Stomach smooth muscle (tissue), 2 donors: Measurements from ENCODE around the gene SCUBE1.

Experiments
- H3K27ac ChIP-seq: one replicate; pipeline ENCODE4 v1.7.0; 2013; ENCODE audit warnings: mild to moderate bottlenecking, low read length, inconsistent platforms
- H3K27me3 ChIP-seq, 2 donors: one replicate each; pipeline ENCODE4 v1.7.0; 2013; ENCODE audit warnings: low read length in 2 of 2; ENCODE audit not compliant: insufficient read depth in 2 of 2, control insufficient read depth in 1 of 2
- H3K36me3 ChIP-seq, 2 donors: one replicate each; pipeline ENCODE4 v1.7.0; 2013; ENCODE audit warnings: low read length in 2 of 2; ENCODE audit not compliant: control insufficient read depth in 2 of 2, insufficient read depth in 2 of 2
- H3K4me1 ChIP-seq: one replicate; pipeline ENCODE4 v1.7.0; 2013; ENCODE audit warnings: low read length; ENCODE audit not compliant: control insufficient read depth, insufficient read depth
- H3K4me3 ChIP-seq, 2 donors: one replicate each; pipeline ENCODE4 v1.7.0; 2013; ENCODE audit warnings: low read length in 2 of 2
- H3K9ac ChIP-seq, 2 donors: one replicate each; pipeline ENCODE4 v1.7.0; 2013; ENCODE audit warnings: low read length in 2 of 2, mild to moderate bottlenecking in 1 of 2
- H3K9me3 ChIP-seq, 2 donors: one replicate each; pipeline ENCODE4 v1.7.0; 2013; ENCODE audit warnings: low read length in 2 of 2; ENCODE audit not compliant: control insufficient read depth in 2 of 2
- donor health status: healthy.
- donor health status: Pancreatic carcinoma.

SCUBE1 gene

DNA sequence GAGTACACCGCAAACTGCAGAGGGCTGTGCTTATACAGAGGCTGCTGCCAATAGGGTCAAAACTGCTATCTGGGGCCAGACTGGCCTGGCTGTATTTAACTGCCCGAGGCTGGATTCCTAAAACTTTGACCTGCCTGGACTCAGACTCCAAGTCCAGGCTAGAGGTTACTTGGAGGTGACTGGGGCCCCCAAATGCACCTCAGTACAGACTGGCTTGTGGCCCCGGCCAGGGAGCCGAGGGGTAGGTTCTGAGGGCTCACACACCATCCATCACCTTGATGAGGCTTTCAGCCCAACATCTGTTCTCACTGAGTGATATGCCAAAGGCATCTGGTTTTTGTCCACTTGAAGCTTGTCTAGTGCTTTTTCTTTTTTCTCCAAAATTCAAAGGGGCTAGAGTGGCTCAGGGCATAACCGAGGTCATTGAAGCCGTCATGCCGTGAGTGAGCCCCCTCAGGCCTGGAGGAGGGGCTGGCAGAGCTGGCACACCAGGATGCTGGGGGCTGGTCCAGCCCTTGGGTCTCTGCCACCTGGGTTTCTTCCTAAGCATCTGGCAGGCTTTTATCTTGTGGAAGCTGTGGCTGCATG lies 103.9 kb downstream of the SCUBE1 start:
- H3K4me1 ChIP-seq = peaks cover 33% of the 10 kb centered on the region
- no peak overlapping the region for H3K27ac ChIP-seq
- no peaks in the 10 kb centered on the region for H3K9me3 ChIP-seq
- no peak overlapping the region for H3K4me3 ChIP-seq
- no peaks in the 10 kb centered on the region for H3K36me3 ChIP-seq
- H3K9ac ChIP-seq = no peak overlapping the region
- H3K27me3 ChIP-seq = no peaks in the 10 kb centered on the region

DNA sequence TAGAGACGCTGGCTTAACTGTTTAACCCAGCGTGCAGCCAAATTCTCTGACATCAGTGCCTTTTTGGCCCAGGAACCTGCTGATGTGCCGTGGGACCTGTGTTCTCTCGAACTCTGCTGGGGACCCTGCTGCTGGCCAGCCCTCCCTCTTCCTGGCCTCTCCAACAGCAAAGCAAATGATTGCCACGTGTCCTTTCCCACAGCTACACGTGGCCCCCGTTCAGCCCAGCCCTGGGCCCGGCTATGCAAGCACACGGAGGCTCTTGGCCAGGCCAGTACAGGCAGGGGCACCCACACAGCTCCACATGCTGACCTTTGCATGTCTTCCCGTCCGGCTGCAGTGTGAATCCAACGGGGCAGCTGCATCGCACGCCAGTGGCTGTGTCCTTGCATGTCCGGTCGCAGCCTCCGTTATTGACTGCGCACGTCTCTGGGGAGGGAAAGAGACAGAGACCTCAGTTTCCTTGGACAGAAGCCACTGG lies 104.6 kb downstream of the SCUBE1 start:
- Histone ChIP-seq H3K9ac (no peak overlapping the region), H3K4me3 (no peak overlapping the region), H3K4me1 (peaks cover 33% of the 10 kb centered on the region), H3K36me3 (no peaks in the 10 kb centered on the region), H3K27me3 (no peaks in the 10 kb centered on the region), H3K9me3 (no peaks in the 10 kb centered on the region), H3K27ac (no peak overlapping the region)

DNA sequence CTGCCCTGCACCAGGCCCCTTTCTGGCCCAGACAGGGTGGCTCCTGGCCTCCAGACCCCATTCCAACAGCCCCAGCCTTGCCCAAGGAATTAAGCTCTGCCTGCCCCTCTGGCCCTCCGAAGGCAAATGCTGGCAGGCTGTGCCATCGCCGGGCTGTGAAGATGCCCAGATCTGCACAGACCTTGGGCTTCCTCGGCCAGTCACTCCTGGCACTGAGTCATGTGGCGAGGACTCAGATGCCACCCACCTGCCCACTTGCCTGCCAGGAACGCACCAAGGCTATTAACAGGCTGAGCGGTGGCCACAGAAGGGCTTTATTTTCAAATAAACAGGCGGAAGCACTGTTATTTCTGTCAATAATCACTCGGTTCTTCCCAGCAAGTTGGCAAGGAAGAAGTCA lies 105.9 kb downstream of the SCUBE1 start:
- no peak overlapping the region for H3K9ac ChIP-seq
- no peaks in the 10 kb centered on the region for H3K9me3 ChIP-seq
- H3K4me1 ChIP-seq = peaks cover 33% of the 10 kb centered on the region
- H3K36me3 ChIP-seq = no peaks in the 10 kb centered on the region
- no peak overlapping the region for H3K27ac ChIP-seq
- H3K4me3 ChIP-seq = no peak overlapping the region
- no peaks in the 10 kb centered on the region for H3K27me3 ChIP-seq

DNA sequence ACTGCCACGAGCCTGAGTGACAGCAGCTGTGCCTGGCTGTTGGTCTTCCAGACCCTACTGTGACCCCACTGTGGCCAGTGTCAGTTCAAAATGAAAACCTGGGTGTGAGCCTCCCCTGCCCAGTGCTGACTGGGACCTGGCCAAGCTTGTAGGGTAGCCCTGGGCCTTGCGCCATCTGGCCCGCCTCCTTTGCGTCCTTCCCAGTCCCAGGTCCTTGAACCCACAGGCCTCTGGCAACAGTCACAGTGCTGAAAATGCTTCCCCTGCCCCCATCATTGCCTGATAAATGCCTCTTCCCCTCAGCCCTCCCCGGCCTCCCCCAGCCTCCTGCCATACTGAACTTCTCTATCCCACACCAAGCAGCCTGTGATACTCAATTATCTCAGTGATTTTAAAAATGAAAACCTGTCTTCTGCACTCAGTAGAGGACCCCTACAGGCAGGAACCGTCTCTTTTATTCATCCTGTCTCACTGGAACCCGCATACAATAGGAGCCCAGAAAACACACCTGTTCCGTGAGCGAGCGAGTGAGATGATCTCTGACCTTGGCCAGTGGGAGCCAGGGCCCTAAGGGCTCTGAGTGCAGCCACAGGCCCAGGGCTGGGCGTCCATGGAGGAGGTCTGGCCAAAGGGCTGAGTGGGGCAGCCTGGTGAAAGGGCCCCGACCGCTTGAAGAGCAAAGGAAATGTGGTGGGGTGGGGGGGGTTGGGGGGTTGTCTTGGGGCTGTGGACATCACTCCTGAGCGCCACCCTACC lies 106.6 kb downstream of the SCUBE1 start:
- Histone ChIP-seq H3K4me1 (peaks cover 33% of the 10 kb centered on the region), H3K4me3 (no peak overlapping the region), H3K9me3 (no peaks in the 10 kb centered on the region), H3K36me3 (no peaks in the 10 kb centered on the region), H3K27me3 (no peaks in the 10 kb centered on the region), H3K27ac (no peak overlapping the region), H3K9ac (no peak overlapping the region)

DNA sequence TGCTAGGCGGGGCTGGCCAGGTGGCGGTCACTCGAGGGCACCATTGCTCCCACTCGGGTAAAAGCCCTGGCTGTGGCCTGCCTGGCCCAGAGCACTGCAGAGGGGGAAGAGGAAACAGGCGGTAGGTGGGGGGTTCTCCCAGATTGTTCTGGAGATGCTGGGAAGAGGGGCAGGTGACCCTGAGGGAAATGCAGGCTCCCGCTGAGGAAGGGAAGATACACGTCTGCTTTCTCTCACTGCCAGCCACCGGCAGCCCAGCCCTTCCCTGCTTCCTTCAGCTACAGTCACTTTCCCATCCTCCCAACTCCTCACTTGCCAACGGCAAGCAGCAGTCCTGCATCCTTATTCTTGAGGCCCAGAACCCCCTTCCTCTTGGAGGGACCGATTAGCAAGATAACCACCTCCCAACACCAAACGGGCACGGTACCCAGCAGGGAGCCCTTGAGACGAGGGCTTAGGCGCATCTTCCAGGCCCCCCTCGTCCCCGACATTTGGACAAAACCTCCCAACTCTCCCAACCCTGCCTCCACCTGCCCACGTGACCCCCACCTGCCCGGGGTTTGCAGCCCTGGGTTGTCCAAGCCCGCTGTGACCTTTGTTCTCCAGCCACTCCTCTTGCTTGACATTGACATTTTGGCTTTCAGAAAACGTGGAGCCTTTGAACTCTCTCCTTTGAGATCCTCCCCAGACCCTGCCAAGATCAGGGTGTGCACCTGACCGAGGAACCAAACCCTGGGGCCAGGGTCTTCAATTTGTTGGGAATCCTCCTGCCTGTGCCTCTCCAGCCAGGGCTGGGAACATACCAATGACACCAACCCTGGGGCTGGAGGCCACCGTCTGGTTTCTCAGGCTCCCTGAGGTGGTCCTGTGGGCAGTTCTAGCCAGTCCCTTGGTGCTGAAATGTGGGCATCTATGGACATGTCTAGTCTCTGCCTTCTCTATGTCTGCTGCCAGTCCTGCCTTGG lies 107.4 kb downstream of the SCUBE1 start:
- Histone ChIP-seq H3K4me1 (peaks cover 30% of the 10 kb centered on the region), H3K4me3 (no peak overlapping the region), H3K36me3 (peaks cover 0 to under 1% of the 10 kb centered on the region in 2 donors), H3K9me3 (no peaks in the 10 kb centered on the region), H3K27ac (no peak overlapping the region), H3K9ac (no peak overlapping the region), H3K27me3 (no peaks in the 10 kb centered on the region)

DNA sequence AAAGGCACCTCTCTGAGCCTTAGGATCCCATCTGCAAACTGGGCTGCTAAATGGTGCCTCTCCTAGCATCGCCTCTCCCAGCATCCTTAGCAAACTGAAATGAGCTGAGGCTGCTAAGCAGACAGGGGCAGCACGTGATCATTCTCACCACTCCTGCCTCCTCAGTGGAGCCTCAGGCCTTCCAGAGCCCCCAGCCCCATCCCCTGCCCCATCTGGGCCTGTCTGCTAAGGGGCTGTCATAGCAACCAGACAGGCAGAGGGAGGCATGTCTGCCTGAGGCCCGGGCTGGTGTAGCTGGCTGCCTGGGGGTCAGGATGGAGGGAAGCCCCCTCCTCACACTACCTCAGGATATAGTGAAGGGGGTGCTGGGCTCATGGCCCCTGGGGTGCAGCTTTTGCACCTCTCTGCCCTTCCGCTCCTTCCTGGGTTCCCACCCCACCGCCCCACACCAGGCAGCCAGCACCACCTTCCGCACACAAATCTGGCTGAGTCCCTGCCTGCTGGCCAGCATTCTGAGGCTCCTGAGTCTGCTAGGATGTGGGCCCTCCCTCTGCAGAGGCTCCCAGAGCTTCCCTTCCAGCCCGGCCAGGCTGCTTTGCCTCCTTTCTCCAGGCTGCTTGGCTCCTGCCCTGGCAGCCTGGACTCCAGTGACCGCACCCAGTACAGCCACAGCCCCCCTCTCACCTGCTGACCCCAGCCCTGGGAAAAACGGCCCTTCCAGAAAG lies 108.7 kb downstream of the SCUBE1 start:
- Histone ChIP-seq H3K4me3 (no peak overlapping the region), H3K27me3 (no peaks in the 10 kb centered on the region), H3K4me1 (peaks cover 22% of the 10 kb centered on the region), H3K36me3 (peaks cover 0 to 2% of the 10 kb centered on the region in 2 donors), H3K9ac (no peak overlapping the region), H3K27ac (no peak overlapping the region), H3K9me3 (no peaks in the 10 kb centered on the region)

DNA sequence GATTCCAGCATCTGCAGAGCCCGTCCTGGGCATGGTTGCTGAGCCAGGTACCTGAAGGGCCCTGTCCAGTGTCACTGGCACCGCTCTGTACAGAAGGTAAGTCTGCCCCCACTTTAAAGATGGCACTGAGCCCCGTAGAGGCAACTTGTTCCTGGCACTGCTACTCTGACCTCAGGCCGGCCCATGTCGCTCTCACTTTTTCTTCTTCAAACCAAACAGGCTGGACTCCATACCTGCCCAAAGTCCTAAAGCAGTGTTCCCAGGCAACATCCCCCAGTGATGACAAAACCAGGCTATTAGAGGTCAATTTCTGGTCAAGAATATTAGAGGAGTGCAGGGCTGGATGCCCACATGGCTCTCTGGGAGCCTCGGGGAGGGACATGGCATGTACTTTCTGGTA lies 109.6 kb downstream of the SCUBE1 start:
- Histone ChIP-seq H3K27ac (no peak overlapping the region), H3K4me1 (peaks cover 13% of the 10 kb centered on the region), H3K36me3 (peaks cover 0 to 2% of the 10 kb centered on the region in 2 donors), H3K4me3 (no peak overlapping the region), H3K9ac (no peak overlapping the region), H3K27me3 (no peaks in the 10 kb centered on the region), H3K9me3 (no peaks in the 10 kb centered on the region)

DNA sequence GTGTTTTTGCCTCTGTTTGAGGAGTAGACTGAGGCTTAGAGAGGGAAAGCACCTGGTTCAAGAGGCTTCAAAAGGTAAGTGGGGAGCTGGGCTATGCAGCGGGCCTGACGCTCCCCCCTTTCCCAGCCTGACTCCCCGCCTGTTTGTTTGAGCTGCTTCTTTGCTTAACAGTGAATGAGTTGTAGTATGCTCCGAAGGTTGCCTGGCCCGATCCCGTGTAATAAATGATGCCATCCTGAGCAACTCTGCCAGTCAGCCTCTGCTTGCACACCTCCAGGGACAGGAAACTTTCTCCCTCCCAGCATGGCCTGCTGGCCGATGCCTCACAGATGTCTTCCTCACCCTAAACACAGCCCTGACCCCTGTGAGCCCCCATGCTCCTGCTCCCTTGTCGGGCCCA lies 110.7 kb downstream of the SCUBE1 start:
- no peak overlapping the region for H3K4me3 ChIP-seq
- no peak overlapping the region for H3K9ac ChIP-seq
- no peaks in the 10 kb centered on the region for H3K27me3 ChIP-seq
- no peak overlapping the region for H3K27ac ChIP-seq
- H3K36me3 ChIP-seq = peaks cover 0 to 2% of the 10 kb centered on the region in 2 donors
- peaks cover 3% of the 10 kb centered on the region for H3K4me1 ChIP-seq
- no peaks in the 10 kb centered on the region for H3K9me3 ChIP-seq

DNA sequence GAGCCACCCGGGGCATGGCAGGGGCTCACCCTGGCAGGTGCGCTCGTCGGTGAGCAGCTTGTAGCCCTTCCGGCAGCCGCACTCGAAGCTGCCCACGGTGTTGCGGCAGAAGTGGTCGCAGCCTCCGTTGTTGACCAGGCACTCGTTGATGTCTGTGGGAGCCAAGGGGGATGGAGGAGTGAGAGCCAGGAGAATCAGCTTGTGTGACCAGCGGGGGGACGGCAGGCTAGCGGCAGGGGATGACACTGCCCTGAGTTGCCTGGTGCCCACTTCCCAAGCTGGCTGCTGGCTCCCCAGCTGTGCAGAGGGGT lies 111.5 kb downstream of the SCUBE1 start:
- no peaks in the 10 kb centered on the region for H3K9me3 ChIP-seq
- H3K27me3 ChIP-seq = no peaks in the 10 kb centered on the region
- no peak overlapping the region for H3K4me3 ChIP-seq
- H3K9ac ChIP-seq = no peak overlapping the region
- H3K36me3 ChIP-seq = peaks cover 0 to 4% of the 10 kb centered on the region in 2 donors
- no peaks in the 10 kb centered on the region for H3K4me1 ChIP-seq
- no peak overlapping the region for H3K27ac ChIP-seq

DNA sequence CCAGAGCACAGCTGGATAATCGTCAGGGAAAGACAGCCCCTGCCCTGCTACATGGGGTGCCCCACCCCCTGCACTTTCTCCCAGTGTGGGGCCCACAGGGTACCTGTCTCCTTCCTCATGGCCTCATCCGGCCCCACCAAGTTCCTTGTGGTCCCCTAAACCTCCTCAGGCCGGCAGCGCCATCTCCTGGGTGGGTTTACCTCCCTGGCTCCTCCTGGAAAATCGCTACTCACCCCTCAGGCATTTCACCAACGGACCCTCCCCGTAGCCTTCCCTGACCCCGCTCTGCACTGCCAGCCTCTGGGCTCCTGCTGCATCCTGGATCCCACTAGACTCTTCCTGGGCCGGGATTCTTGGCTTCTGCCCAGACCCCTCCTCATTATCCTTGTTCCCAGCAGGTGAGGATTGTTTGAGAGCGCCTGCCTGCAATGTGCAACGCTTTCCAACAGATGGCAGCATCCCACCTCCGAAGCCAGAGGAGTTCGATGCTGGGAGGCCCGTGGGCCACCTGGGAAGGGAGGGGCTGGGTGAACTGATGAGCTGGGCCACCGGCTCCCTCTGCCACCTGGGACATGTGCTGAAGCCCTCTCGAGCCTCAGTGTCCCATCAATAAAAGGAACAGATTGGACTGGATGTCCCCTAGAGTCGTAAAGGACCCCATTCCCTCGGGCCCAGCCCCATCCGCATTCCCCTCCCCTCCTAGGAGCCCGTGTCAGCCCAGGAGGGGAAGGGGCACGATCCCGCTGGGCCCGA lies 112.0 kb downstream of the SCUBE1 start:
- H3K36me3 ChIP-seq = peaks cover 0 to 5% of the 10 kb centered on the region in 2 donors
- H3K4me1 ChIP-seq = no peaks in the 10 kb centered on the region
- H3K27me3 ChIP-seq = no peaks in the 10 kb centered on the region
- H3K27ac ChIP-seq = no peak overlapping the region
- H3K4me3 ChIP-seq = no peak overlapping the region
- no peak overlapping the region for H3K9ac ChIP-seq
- no peaks in the 10 kb centered on the region for H3K9me3 ChIP-seq
